GM19395 (cell line): Measurements from ENCODE around the gene TOR1AIP1.
"Not testable (repeated sequence)": the region's sequence is repeated elsewhere in the genome, so short reads cannot be mapped to it uniquely, and the experiment has no call there.

Experiments used
- ATAC-seq: cut with Tn5 transposase; IDR thresholded peaks from one replicate; pipeline ENCODE4 v1.9.1; 2021; ENCODE audit warnings: mild to moderate bottlenecking, moderate library complexity; ENCODE audit not compliant: unreplicated experiment

Gene TOR1AIP1, protein sequence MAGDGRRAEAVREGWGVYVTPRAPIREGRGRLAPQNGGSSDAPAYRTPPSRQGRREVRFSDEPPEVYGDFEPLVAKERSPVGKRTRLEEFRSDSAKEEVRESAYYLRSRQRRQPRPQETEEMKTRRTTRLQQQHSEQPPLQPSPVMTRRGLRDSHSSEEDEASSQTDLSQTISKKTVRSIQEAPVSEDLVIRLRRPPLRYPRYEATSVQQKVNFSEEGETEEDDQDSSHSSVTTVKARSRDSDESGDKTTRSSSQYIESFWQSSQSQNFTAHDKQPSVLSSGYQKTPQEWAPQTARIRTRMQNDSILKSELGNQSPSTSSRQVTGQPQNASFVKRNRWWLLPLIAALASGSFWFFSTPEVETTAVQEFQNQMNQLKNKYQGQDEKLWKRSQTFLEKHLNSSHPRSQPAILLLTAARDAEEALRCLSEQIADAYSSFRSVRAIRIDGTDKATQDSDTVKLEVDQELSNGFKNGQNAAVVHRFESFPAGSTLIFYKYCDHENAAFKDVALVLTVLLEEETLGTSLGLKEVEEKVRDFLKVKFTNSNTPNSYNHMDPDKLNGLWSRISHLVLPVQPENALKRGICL

GRCh38 chr1:179882253-179883039 lies at the start of gene TOR1AIP1:
TOR1AIP1 (plus strand) TSS chr1:179882285; CDS start chr1:179882503, 218 bp downstream.
- ATAC-seq = peak; percentile 75

GRCh38 chr1:179836686-179837445 lies 45.2 kb upstream of the TOR1AIP1 start:
- not testable (repeated sequence) for ATAC-seq

GRCh38 chr1:179840107-179840506 lies 42.0 kb upstream of the TOR1AIP1 start:
- no peak for ATAC-seq

DNA sequence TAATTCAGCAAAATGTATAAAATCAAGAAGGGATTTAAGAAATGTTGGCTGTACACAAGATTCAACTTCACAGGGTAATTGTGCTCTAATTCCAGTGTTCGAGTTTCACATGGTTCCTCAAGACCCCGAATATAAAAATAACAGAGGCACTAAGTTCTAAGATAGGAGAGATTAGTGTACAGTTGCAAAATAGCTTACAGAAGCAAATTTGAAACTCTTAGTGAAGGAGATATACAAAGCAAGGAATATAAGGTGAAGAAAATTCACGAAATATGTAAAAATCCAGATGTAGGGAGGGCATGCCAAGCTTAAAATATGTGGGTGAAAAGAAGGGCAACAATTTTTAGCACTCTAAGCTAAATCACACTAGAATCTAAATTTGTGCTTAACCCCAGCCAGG lies 33.9 kb upstream of the TOR1AIP1 start:
- no peak for ATAC-seq

DNA sequence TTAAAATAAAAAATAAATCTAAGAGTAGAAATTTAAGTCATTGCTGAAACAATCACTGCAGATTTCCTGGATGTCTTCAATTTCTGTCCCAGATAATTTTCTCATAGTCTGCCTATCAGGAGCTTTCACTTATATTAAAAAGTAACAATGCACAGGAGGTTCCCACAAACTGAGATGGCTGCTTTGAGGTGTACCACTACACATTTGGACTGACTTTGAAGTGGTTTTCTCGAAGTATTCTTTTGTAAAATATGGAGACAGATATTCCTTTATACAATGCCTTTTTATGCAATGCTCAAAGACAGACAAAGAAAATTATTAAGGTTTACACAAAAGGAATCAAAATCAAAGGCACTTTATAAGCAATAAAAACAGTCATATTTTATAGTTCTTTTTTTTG lies 29.0 kb upstream of the TOR1AIP1 start:
- no peak for ATAC-seq

GRCh38 chr1:179855831-179856230 lies 26.3 kb upstream of the TOR1AIP1 start:
- not testable (repeated sequence) for ATAC-seq

DNA sequence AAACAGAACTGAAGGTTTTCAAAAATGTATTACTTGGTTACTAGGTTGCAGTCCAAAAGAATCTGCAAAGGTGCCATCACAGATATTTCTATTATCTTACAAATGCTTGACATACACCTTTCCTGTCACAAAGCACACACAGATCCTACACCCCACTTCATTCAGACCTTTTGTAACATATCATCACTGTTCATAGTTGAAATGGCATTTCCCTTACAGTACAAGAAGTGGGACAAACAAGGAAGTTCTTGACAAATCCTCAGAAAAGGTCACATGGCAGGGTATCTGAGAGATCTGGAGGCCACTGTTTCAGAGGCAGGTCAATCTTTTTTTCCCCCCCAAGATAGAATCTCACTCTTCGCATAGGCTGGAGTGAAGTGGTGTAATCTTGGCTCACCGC lies 25.8 kb upstream of the TOR1AIP1 start:
- no peak for ATAC-seq

DNA sequence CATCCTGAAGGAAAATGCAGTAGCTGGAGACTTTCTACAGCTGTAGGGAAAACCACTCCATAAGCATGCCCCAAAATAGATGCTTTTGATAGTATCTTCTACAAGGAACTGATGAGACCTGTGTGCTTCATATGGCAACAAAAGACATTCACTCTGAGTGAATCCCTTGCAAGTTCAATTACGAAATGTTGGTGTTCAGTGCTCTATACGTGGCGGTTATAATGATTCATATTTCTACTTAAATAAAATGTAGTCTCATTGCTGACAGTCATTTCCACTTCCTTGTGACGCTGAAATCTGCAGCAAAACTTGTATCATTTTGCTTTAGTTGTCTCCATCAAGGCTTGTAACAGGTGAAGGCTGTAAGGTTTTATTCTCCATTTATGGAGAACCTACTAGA lies 25.1 kb upstream of the TOR1AIP1 start:
- ATAC-seq = no peak

- ATAC-seq = no peak
Observed at GRCh38 chr1:179860652-179861051, 21.4 kb upstream of the TOR1AIP1 start.

- no peak for ATAC-seq
Observed at GRCh38 chr1:179865377-179865776, 16.7 kb upstream of the TOR1AIP1 start.

GRCh38 chr1:179866616-179867015 lies 15.5 kb upstream of the TOR1AIP1 start:
- ATAC-seq = no peak

DNA sequence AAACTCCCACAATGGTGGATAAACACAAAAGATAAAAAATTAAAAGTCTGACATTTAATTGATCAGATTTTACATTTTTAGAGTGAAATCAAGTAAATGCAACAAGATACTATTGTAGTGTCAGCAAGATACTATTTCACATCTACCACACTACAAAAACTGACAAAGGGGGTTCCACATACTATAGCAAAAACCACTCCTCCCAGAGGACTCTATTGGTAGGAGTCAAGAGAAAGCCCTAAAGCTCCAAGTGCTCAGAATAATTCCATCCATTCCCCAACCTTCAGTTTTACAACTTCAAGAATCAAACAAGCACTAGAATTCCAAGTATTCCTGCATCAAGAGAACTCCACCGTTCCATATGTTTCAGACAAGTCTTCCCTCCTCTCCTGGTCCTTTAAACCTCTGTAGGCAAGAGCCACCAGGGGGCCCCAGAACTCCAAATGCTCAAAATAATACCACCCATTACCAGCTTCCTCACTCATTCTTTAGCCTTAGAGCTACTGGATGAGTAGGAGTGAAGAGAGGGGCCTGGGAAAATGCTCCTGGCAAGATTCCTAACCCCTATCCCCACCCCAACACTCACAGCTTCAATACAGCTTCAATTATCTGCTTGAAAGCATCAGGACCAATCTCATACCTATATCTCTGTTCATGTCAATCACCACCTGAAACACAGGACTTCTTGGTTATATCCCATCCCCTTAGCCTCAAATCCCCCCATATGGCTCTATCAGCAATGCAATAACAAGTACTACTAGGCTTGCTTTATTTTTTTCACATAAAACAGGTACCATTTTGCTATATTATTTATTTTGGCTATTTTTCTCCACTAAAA lies 14.4 kb upstream of the TOR1AIP1 start:
- ATAC-seq = peak; percentile 75

GRCh38 chr1:179870870-179871269 lies 11.2 kb upstream of the TOR1AIP1 start:
- ATAC-seq = no peak

DNA sequence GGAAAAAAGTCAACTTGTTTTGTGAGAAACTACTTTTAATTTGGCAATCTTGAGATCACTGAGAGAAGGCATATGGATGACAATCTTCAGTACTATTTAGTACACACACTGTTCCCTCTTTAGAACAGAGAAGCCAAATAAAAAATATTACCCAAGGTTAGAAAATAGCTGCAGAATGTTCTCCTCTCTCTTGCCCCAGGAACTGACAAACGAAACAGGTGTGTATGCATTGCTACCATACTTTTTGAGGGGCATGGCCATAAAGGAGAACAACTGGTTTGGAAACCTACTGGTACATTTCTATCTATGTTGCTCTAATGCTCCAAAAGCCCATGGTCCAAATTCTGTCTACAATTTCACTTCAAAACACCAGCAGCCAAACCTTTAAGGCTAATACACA lies 10.1 kb upstream of the TOR1AIP1 start:
- ATAC-seq = no peak

DNA sequence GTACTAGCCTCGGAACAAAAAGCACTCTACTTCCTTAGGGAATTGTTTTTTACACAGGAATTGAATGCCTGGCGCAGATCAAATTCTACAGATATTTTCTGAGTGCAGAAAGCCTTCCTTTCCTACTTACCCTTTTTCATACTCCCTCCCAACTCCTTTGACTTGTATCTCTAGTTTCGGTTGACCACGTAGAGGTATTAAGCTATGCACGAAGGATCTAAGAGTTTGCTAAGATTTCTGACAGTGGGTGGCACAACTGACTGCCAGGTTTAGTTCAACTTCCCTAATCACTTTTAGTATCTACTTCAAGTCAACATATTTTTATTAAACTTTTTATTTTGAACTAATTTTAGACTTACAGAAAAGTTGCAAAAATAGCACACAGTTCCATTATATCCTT lies 9.5 kb upstream of the TOR1AIP1 start:
- ATAC-seq = no peak

GRCh38 chr1:179873438-179873851 lies 8.6 kb upstream of the TOR1AIP1 start:
- ATAC-seq = no peak

DNA sequence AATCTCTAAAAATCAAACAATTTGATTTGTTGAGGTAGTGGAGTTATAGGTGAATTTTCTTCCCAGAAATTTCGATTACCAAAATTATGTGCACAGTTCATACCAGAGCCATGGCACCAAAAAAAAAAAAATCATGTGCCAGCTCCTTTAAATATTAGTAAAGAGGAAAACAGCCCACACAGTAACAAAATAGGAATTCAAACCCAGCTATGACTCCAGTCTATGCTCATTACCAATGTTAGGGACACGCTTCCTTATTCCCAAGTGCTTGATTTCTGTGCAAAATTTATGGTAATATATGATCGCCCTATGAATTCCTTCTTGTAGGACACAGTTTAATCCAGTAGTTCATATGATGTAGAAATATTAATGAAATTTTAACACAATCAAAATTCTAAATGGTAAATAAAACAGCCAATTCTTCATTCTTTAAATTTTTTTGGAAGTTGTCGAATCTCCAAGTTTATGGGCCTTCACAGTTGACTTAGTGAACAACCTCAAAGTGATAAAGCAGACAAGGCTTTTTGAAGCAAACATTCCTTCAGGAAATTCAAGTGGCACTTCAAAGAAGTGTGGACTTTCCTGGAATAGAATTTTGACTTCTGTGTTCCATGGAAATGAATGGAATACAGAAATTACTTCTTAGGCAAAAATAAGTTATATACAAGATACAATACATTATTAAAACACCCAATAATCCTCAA lies 6.3 kb upstream of the TOR1AIP1 start:
- no peak for ATAC-seq

DNA sequence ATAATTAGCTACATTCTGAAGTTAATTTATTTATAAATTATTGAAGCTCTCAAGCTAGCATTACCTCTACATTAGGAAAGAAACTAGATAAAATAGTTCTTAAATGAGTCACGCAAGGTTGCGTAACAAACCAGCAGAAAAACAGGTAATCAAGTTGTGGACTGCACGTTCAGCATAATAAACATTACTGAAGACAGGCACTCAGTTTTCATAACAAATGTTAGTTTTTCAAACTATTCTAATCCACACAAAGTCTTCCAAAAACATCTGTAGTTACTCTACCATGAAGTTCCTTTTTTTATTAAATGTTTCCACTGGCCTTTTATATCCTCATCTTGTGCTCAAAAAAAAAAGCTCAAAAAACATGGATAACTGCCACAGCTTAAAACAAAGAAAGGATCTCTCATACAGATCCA lies 5.8 kb upstream of the TOR1AIP1 start:
- ATAC-seq = no peak

- peak; percentile 69 for ATAC-seq
Observed at GRCh38 chr1:179877586-179878265, 4.4 kb upstream of the TOR1AIP1 start, which contains the start of gene TOR1AIP2. TOR1AIP2 (minus strand) TSS chr1:179877803; CDS start chr1:179852665, 25,138 bp downstream.
